Neural cell (in vitro differentiated cells): ENCODE results near the gene POC5. TPM values are rescaled to one million over a fixed set of nuclear protein-coding genes. Genes with fewer than 3 reads are reported as not detected.

Experiments used
- H2AFZ ChIP-seq: fragments of 200-600, 300-800 bp; sonication (generic), shearing (Covaris generic); 2 replicates; pipeline ENCODE4 v1.6.0; 2014; ENCODE audit warnings: low read depth, mild to moderate bottlenecking, antibody characterized with exemption, low read length, moderate library complexity
- H3F3A ChIP-seq: fragments of 200-600 bp; shearing (Covaris generic); 2 replicates; pipeline ENCODE4 v1.6.1; 2016; ENCODE audit warnings: mild to moderate bottlenecking, moderate library complexity, mixed read lengths, antibody characterized with exemption, low read length; ENCODE audit not compliant: insufficient read depth, poor library complexity, severe bottlenecking
- H3K27ac ChIP-seq: fragments of 200-600, 300-800 bp; sonication (generic), shearing (Covaris generic); 2 replicates; pipeline ENCODE4 v1.5.1; 2014; ENCODE audit warnings: mild to moderate bottlenecking, low read length, moderate library complexity
- H3K27me3 ChIP-seq: fragments of 300-800, 200-600 bp; sonication (generic), shearing (Covaris generic); 2 replicates; pipeline ENCODE4 v1.6.0; 2014; ENCODE audit warnings: mild to moderate bottlenecking, low read depth, low read length, moderate library complexity; ENCODE audit not compliant: insufficient read depth
- H3K36me3 ChIP-seq: fragments of 300-800, 200-600 bp; sonication (generic), shearing (Covaris generic); 2 replicates; pipeline ENCODE4 v1.5.1; 2014; ENCODE audit warnings: mild to moderate bottlenecking, antibody characterized with exemption, low read length, moderate library complexity; ENCODE audit not compliant: insufficient read depth
- H3K4me2 ChIP-seq: fragments of 300-800, 200-600 bp; sonication (generic), shearing (Covaris generic); 2 replicates; pipeline ENCODE4 v1.6.0; 2014; ENCODE audit warnings: mild to moderate bottlenecking, low read length
- H3K4me3 ChIP-seq: fragments of 300-800, 200-600 bp; sonication (generic), shearing (Covaris generic); 2 replicates; pipeline ENCODE4 v1.5.1; 2014; ENCODE audit warnings: mild to moderate bottlenecking, low read length, moderate library complexity
- H3K79me2 ChIP-seq: fragments of 200-600 bp; shearing (Covaris generic); replicated peaks from 2 replicates; pipeline ENCODE4 v1.6.0; 2014; ENCODE audit warnings: mild to moderate bottlenecking, low read length, moderate library complexity; ENCODE audit not compliant: insufficient read depth
- H3K9ac ChIP-seq: fragments of 300-800, 200-600 bp; sonication (generic), shearing (Covaris generic); 2 replicates; pipeline ENCODE4 v1.6.1; 2016; ENCODE audit warnings: mild to moderate bottlenecking, low read length, mixed read lengths
- H3K9me2 ChIP-seq: fragments of 200-600 bp; shearing (Covaris generic); 2 replicates; pipeline ENCODE4 v1.6.1; 2016; ENCODE audit warnings: mild to moderate bottlenecking, low read length, mixed read lengths; ENCODE audit not compliant: insufficient read depth
- H3K9me3 ChIP-seq: fragments of 200-600, 300-800 bp; sonication (generic), shearing (Covaris generic); 2 replicates; pipeline ENCODE4 v1.6.1; 2016; ENCODE audit warnings: mild to moderate bottlenecking, mixed run types, low read length, moderate library complexity, mixed read lengths
- H4K20me1 ChIP-seq: fragments of 200-600 bp; shearing (Covaris generic); 2 replicates; pipeline ENCODE4 v1.6.1; 2016; ENCODE audit warnings: mild to moderate bottlenecking, mixed run types; ENCODE audit not compliant: insufficient read depth
- CTCF ChIP-seq: fragments of 450-650 bp; IDR thresholded peaks from 2 replicates; pipeline ENCODE4 v1.5.1; 2014; ENCODE audit warnings: antibody characterized with exemption, mild to moderate bottlenecking, moderate library complexity; ENCODE audit not compliant: poor library complexity, severe bottlenecking
- EP300 ChIP-seq: fragments of 450-650 bp; conservative IDR thresholded peaks from 2 replicates; pipeline ENCODE4 v1.6.1; 2014; ENCODE audit warnings: antibody characterized with exemption, mild to moderate bottlenecking, moderate library complexity; ENCODE audit not compliant: poor library complexity, severe bottlenecking
- EZH2 ChIP-seq: fragments of 200-600, 300-800 bp; shearing (Covaris generic), sonication (generic); IDR thresholded peaks from 2 replicates; pipeline ENCODE4 v1.6.1; 2014; ENCODE audit warnings: antibody characterized with exemption, low read length, borderline replicate concordance, mild to moderate bottlenecking; ENCODE audit not compliant: insufficient read depth, poor library complexity, severe bottlenecking
- MXI1 ChIP-seq: fragments of 450-650 bp; conservative IDR thresholded peaks from 2 replicates; pipeline ENCODE4 v1.6.1; 2014; ENCODE audit warnings: antibody characterized with exemption, mild to moderate bottlenecking; ENCODE audit not compliant: poor library complexity, severe bottlenecking
- POLR2AphosphoS5 ChIP-seq: IDR thresholded peaks from 2 replicates; pipeline ENCODE4 v1.6.1; 2012
- RAD21 ChIP-seq: fragments of 450-650 bp; conservative IDR thresholded peaks from 2 replicates; pipeline ENCODE4 v1.6.1; 2014; ENCODE audit warnings: antibody characterized with exemption, mild to moderate bottlenecking, moderate library complexity
- REST ChIP-seq: IDR thresholded peaks from 2 replicates; pipeline ENCODE4 v1.6.1; 2012; ENCODE audit warnings: borderline replicate concordance
- SMC3 ChIP-seq: fragments of 450-650 bp; conservative IDR thresholded peaks from 2 replicates; pipeline ENCODE4 v1.6.1; 2014; ENCODE audit warnings: antibody characterized with exemption, mild to moderate bottlenecking, moderate library complexity; ENCODE audit not compliant: poor library complexity
- TAF1 ChIP-seq: IDR thresholded peaks from 2 replicates; pipeline ENCODE4 v1.6.1; 2012; ENCODE audit warnings: low read depth
- polyA plus RNA-seq: library from polyadenylated mRNA; depleted of rRNA; stranded (reverse); fragments of >200 nt; gene quantifications from 2 replicates; pipeline ENCODE4 v1.2.3, GENCODE V29; 2014

The POC5 gene
- polyA plus RNA-seq, 1 donor from 2014 or later, result 36.1 TPM

GRCh38 chr5:75712091-75712490 is 5.1 kb downstream of the POC5 start:
- TF ChIP-seq TAF1 (no peak), EZH2 (no peak), EP300 (no peak), POLR2AphosphoS5 (no peak), CTCF (no peak), RAD21 (no peak)
- H3K9ac ChIP-seq, result no peak overlapping the region
- no peaks in the 10 kb centered on the region for H3K36me3 ChIP-seq
- no peak overlapping the region for H3K4me3 ChIP-seq
- H3K9me2 ChIP-seq, result no peaks in the 10 kb centered on the region
- no peak overlapping the region for H2AFZ ChIP-seq
- H4K20me1 ChIP-seq, result no peaks in the 10 kb centered on the region
- no peaks in the 10 kb centered on the region for H3F3A ChIP-seq
- no peaks in the 10 kb centered on the region for H3K27me3 ChIP-seq
- H3K4me2 ChIP-seq, result no peak overlapping the region
- H3K9me3 ChIP-seq, result no peaks in the 10 kb centered on the region
- no peak overlapping the region for H3K27ac ChIP-seq
- H3K79me2 ChIP-seq, result peaks cover 8% of the 10 kb centered on the region

GRCh38 chr5:75711151-75711550 is 6.1 kb downstream of the POC5 start:
- Histone ChIP-seq H3K27ac (no peak overlapping the region), H3K27me3 (no peaks in the 10 kb centered on the region), H3K79me2 (peaks cover 8% of the 10 kb centered on the region), H3K9me2 (no peaks in the 10 kb centered on the region), H3K9ac (no peak overlapping the region), H3K4me2 (no peak overlapping the region), H3K36me3 (no peaks in the 10 kb centered on the region), H3K9me3 (no peaks in the 10 kb centered on the region), H3K4me3 (no peak overlapping the region), H4K20me1 (no peaks in the 10 kb centered on the region), H3F3A (no peaks in the 10 kb centered on the region), H2AFZ (no peak overlapping the region)
- TF ChIP-seq TAF1 (no peak), SMC3 (no peak), CTCF (no peak), MXI1 (no peak), REST (no peak), POLR2AphosphoS5 (no peak), EZH2 (no peak), RAD21 (no peak), EP300 (no peak)
